Suprapubic skin (tissue), 2 donors: Measurements from ENCODE around the gene DAO.

Experiments used
- EP300 ChIP-seq: sonication (generic); formaldehyde crosslinking; IDR thresholded peaks from one replicate; pipeline ENCODE4 v1.6.1; 2017; ENCODE audit warnings: antibody characterized with exemption
- POLR2A ChIP-seq, 2 donors: fragments of 450-650 bp; IDR thresholded peaks; one replicate each; pipeline ENCODE4 v1.6.1; 2017; ENCODE audit warnings: antibody characterized with exemption in 2 of 2, mild to moderate bottlenecking in 2 of 2, moderate library complexity in 2 of 2

DNA sequence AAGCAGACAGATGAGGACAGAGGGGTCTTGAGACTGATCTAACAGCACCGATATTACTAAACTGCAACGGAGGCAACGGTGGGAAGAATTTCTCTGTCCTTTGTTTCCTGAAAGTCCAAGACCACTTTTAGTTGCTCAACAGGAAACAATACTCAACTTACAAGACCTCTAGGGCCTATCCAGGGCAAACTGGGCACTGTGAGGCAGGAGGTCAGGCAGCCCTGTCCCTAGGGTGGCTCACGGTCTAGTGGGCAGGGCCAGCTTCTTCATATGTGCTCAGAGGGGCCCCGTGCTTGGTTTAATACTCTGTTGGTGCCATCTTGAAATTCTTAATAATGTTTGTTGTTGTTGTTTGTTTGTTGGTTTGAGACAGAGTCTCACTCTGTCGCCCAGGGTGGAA lies 36.7 kb upstream of the DAO start:
- TF ChIP-seq EP300 (no peak), POLR2A (IDR thresholded peaks at IDR 0.05) (no peak)
